Measurements from ENCODE around the gene CACNA2D1. TPM values are rescaled to one million over a fixed set of nuclear protein-coding genes. Genes with fewer than 3 reads are reported as not detected.

The CACNA2D1 gene
- total RNA-seq, 4 donors from 2014 or later = 17.7 to 22.0 (median 18.4) TPM

DNA sequence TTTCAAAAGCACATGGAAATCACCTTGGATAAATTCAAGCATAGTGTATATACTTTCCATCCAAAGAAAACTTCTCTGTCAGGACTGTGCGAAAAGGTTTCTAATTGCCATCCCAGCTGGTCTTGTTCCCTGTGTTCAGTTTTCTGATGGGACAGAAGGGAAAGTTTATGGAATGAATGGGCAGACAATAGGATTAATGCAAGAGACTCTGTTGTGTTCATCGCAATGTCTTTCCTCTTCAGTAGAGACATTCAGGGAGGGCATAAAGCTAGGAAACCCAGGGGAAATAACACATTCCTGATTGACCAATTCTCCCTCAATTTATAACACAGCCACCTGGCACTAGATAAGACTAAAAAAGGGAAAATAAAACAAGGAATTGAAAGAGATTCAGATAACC, 78.9 kb downstream of the CACNA2D1 start:
- 92 to 100% methylated on average over 2 of the region's 2 CpGs for WGBS, 2 donors
- Histone ChIP-seq H3K4me1 (peaks cover 0 to 4% (median 0%) of the 10 kb centered on the region in 4 donors), H3K27ac (no peak overlapping the region), H3K4me3 (no peak overlapping the region), H3K27me3 (no peaks in the 10 kb centered on the region), H3K36me3 (no peaks in the 10 kb centered on the region), H3K9me3 (no peaks in the 10 kb centered on the region)
- no peak for DNase-seq (ENCODE audit: low spot score in 2 of 2)
- TF ChIP-seq CTCF (IDR thresholded peaks at IDR 0.05) (no peak), EP300 (IDR thresholded peaks at IDR 0.05) (no peak), POLR2A (IDR thresholded peaks at IDR 0.05) (no peak)

DNA sequence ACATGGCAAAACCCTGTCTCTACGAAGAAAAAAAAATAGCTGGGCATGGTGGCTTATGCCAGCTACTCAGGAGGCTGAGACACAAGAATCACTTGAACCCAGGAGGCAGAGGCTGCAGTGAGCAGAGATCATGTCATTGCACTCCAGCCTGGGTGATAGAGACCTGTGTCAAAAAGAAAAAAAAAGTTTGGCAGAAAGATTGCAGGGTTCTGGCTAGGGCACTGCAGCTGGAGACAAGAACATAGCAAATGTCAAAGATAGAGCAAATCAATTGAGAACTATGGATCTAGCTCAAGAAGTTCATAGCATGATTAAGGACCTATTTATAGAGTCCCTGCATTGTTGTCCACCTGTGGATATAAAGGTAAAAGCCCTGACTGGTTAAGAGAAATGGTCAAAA, 79.5 kb downstream of the CACNA2D1 start:
- TF ChIP-seq EP300 (IDR thresholded peaks at IDR 0.05) (no peak), CTCF (IDR thresholded peaks at IDR 0.05) (no peak), POLR2A (IDR thresholded peaks at IDR 0.05) (no peak)

GRCh38 chr7:82362129-82362706, 81.4 kb downstream of the CACNA2D1 start:
- no peak for DNase-seq (ENCODE audit: low spot score in 2 of 2)
- Histone ChIP-seq H3K9me3 (no peaks in the 10 kb centered on the region), H3K36me3 (no peaks in the 10 kb centered on the region), H3K4me1 (peaks cover 0 to 15% (median 0%) of the 10 kb centered on the region in 4 donors), H3K4me3 (no peak overlapping the region), H3K27me3 (no peaks in the 10 kb centered on the region), H3K27ac (no peak overlapping the region)
- TF ChIP-seq EP300 (IDR thresholded peaks at IDR 0.05) = no peak
- no peak for TF ChIP-seq POLR2A (IDR thresholded peaks at IDR 0.05)
- no peak for TF ChIP-seq CTCF (IDR thresholded peaks at IDR 0.05)
- WGBS, 2 donors = 46 to 47% methylated on average over 2 of the region's 2 CpGs

More for the DNA sequence above, 79.5 kb downstream of the CACNA2D1 start:
- Histone ChIP-seq H3K9me3 (no peaks in the 10 kb centered on the region), H3K4me3 (no peak overlapping the region), H3K27me3 (no peaks in the 10 kb centered on the region), H3K4me1 (peaks cover 0 to 4% (median 0%) of the 10 kb centered on the region in 4 donors), H3K27ac (no peak overlapping the region), H3K36me3 (no peaks in the 10 kb centered on the region)
- DNase-seq (ENCODE audit: low spot score in 2 of 2) = no peak
- 79% methylated on average over 1 of the region's 1 CpG; no CpG with 5 or more reads in 1 of the 2 donors for WGBS, 2 donors

DNA sequence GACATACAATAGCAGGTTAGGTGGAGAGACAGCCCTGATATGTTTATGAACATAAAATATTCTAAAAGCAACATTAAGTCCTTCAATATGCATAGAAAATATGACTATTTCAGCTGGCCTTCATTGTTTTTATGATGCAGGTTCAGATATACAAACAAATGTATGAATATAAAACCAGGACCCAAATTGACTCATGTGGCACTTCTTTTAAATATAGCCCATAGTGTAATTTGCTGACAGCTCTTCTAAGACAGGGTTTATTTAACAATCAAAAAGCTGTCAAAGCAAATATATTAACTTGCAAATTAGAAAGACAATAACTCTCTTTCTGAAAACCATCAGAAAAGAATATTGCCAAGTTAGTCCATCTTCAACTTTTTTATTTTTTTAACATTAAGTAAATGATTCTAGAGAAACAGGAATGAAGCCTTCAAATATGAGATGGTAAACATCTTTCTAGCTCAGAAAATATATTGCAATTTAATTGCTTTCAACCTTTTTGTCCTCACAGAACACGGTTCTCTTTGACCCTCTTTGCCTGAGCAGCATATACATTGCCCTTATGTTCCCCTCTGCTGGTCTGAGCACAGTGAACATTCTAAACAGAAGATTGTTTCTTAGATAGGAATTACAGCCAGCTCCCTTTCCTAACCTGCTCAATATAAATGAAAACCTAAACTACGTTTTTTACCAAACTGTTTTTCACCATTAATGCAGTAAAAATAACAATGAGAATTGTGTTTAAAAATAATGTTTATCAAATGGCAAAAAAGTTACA, 82.8 kb downstream of the CACNA2D1 start:
- WGBS, 2 donors = 23 to 31% methylated on average over 2 of the region's 2 CpGs
- peaks cover 0 to 15% (median 0%) of the 10 kb centered on the region in 4 donors for H3K4me1 ChIP-seq
- H3K27ac ChIP-seq = no peak overlapping the region
- no peaks in the 10 kb centered on the region for H3K27me3 ChIP-seq
- no peak overlapping the region for H3K4me3 ChIP-seq
- TF ChIP-seq EP300 (IDR thresholded peaks at IDR 0.05) (no peak), POLR2A (IDR thresholded peaks at IDR 0.05) (no peak), CTCF (IDR thresholded peaks at IDR 0.05) (no peak)
- no peaks in the 10 kb centered on the region for H3K9me3 ChIP-seq
- no peaks in the 10 kb centered on the region for H3K36me3 ChIP-seq
- DNase-seq (ENCODE audit: low spot score in 2 of 2) = no peak

DNA sequence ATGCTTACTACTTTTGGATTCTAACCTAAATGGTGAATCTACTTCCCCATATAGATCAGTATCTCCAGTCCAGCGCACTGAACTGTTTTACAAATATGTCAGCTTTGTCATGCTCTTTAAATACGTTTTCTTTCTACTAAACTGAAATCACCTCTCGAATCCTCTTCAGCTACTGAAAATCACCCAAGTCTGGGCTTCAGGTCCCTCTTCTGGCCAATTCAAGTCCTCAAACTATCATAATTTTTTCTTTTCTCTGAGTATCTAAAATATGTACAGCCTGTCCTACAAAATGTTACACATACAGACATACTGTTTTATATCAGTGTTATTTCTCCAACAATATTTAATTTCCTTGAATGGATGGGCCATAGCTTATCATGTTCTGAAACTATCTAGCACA, 84.2 kb downstream of the CACNA2D1 start:
- H3K9me3 ChIP-seq = no peaks in the 10 kb centered on the region
- no peaks in the 10 kb centered on the region for H3K36me3 ChIP-seq
- H3K27ac ChIP-seq = no peak overlapping the region
- no peaks in the 10 kb centered on the region for H3K27me3 ChIP-seq
- H3K4me3 ChIP-seq = no peak overlapping the region
- TF ChIP-seq POLR2A (IDR thresholded peaks at IDR 0.05) (no peak), EP300 (IDR thresholded peaks at IDR 0.05) (no peak), CTCF (IDR thresholded peaks at IDR 0.05) (no peak)
- DNase-seq (ENCODE audit: low spot score in 2 of 2) = no peak
- 87 to 92% methylated on average over 3 of the region's 3 CpGs for WGBS, 2 donors
- H3K4me1 ChIP-seq = peaks cover 0 to 15% (median 0%) of the 10 kb centered on the region in 4 donors
